Measurements from ENCODE around the gene DSCAML1.

The DSCAML1 gene

GRCh38 chr11:117554601-117555333, 242.2 kb downstream of the DSCAML1 start:
- no peak for DNase-seq (ENCODE audit: low read depth)
- H3K4me3 ChIP-seq (replicated peaks; ENCODE audit: low read depth, low read length), result no peak overlapping the region
- TF ChIP-seq CTCF (IDR thresholded peaks at IDR 0.05; ENCODE audit: low read length, missing control alignments), result no peak

- no peak for TF ChIP-seq CTCF (IDR thresholded peaks at IDR 0.05; ENCODE audit: low read length, missing control alignments)
- H3K4me3 ChIP-seq (replicated peaks; ENCODE audit: low read depth, low read length), result no peak overlapping the region
- no peak for DNase-seq (ENCODE audit: low read depth)
These were observed 244.4 kb downstream of the DSCAML1 start for GRCh38 chr11:117552626-117553025.

GRCh38 chr11:117551761-117552343, 245.2 kb downstream of the DSCAML1 start:
- H3K4me3 ChIP-seq (replicated peaks; ENCODE audit: low read depth, low read length), result no peak overlapping the region
- no peak for DNase-seq (ENCODE audit: low read depth)
- no peak for TF ChIP-seq CTCF (IDR thresholded peaks at IDR 0.05; ENCODE audit: low read length, missing control alignments)

GRCh38 chr11:117550466-117550865, 246.6 kb downstream of the DSCAML1 start:
- TF ChIP-seq CTCF (IDR thresholded peaks at IDR 0.05; ENCODE audit: low read length, missing control alignments), result no peak
- no peak for DNase-seq (ENCODE audit: low read depth)
- no peak overlapping the region for H3K4me3 ChIP-seq (replicated peaks; ENCODE audit: low read depth, low read length)

- DNase-seq (ENCODE audit: low read depth), result no peak
- no peak for TF ChIP-seq CTCF (IDR thresholded peaks at IDR 0.05; ENCODE audit: low read length, missing control alignments)
- H3K4me3 ChIP-seq (replicated peaks; ENCODE audit: low read depth, low read length), result no peak overlapping the region
These were observed 247.6 kb downstream of the DSCAML1 start for GRCh38 chr11:117549417-117549816.

GRCh38 chr11:117548876-117549275, 248.1 kb downstream of the DSCAML1 start:
- H3K4me3 ChIP-seq (replicated peaks; ENCODE audit: low read depth, low read length), result no peak overlapping the region
- TF ChIP-seq CTCF (IDR thresholded peaks at IDR 0.05; ENCODE audit: low read length, missing control alignments), result no peak
- DNase-seq (ENCODE audit: low read depth), result no peak

- no peak overlapping the region for H3K4me3 ChIP-seq (replicated peaks; ENCODE audit: low read depth, low read length)
- DNase-seq (ENCODE audit: low read depth), result no peak
- TF ChIP-seq CTCF (IDR thresholded peaks at IDR 0.05; ENCODE audit: low read length, missing control alignments), result no peak
These were observed 249.1 kb downstream of the DSCAML1 start for GRCh38 chr11:117547946-117548345.
